Measurements from ENCODE around the gene ODR4.
"Not testable (repeated sequence)": the region's sequence is repeated elsewhere in the genome, so short reads cannot be mapped to it uniquely, and the experiment has no call there.

The ODR4 gene

GRCh38 chr1:186392711-186393110 is 17.1 kb downstream of the ODR4 start:
- H3K9me3 ChIP-seq (ENCODE audit: control extremely low read depth in 1 of 5, control insufficient read depth in 4 of 5, insufficient read depth in 2 of 5, low read depth in 1 of 5, low read length in 4 of 5); H3K27me3 ChIP-seq (replicated peaks in 2 of 5; ENCODE audit: control insufficient read depth in 4 of 5, insufficient read depth in 5 of 5, low read length in 4 of 5); H3K4me1 ChIP-seq (ENCODE audit: control extremely low read depth in 1 of 4, control insufficient read depth in 4 of 4, insufficient read depth in 4 of 4, low read length in 3 of 4); H3K4me3 ChIP-seq (ENCODE audit: control insufficient read depth in 1 of 7, extremely low read depth in 1 of 7, insufficient read depth in 4 of 7, low read depth in 2 of 7, low read length in 6 of 7); POLR2A ChIA-PET; DNase-seq; H3K27ac ChIP-seq (ENCODE audit: insufficient read depth in 1 of 2, low read depth in 1 of 2, low read length in 2 of 2, poor library complexity in 1 of 2, severe bottlenecking in 2 of 2): not testable (repeated sequence)
- WGBS (ENCODE audit: insufficient coverage) = 94% methylated on average over 3 of the region's 6 CpGs
- CTCF ChIA-PET = interaction anchor here (1.1 kb wide), 1 partner anchor 8 kb away, joined by 5 read pairs; no protein-coding TSS in a partner anchor
- H3K36me3 ChIP-seq (ENCODE audit: control insufficient read depth in 4 of 4, insufficient read depth in 4 of 4, low read length in 3 of 4) = peaks cover 16 to 69% (median 40%) of the 10 kb centered on the region in 4 experiments

- H3K4me1 ChIP-seq (ENCODE audit: control extremely low read depth in 1 of 4, control insufficient read depth in 4 of 4, insufficient read depth in 4 of 4, low read length in 3 of 4); H3K27me3 ChIP-seq (replicated peaks in 2 of 5; ENCODE audit: control insufficient read depth in 4 of 5, insufficient read depth in 5 of 5, low read length in 4 of 5); DNase-seq; POLR2A ChIA-PET; H3K4me3 ChIP-seq (ENCODE audit: control insufficient read depth in 1 of 7, extremely low read depth in 1 of 7, insufficient read depth in 4 of 7, low read depth in 2 of 7, low read length in 6 of 7); H3K27ac ChIP-seq (ENCODE audit: insufficient read depth in 1 of 2, low read depth in 1 of 2, low read length in 2 of 2, poor library complexity in 1 of 2, severe bottlenecking in 2 of 2); CTCF ChIA-PET; H3K9me3 ChIP-seq (ENCODE audit: control extremely low read depth in 1 of 5, control insufficient read depth in 4 of 5, insufficient read depth in 2 of 5, low read depth in 1 of 5, low read length in 4 of 5): not testable (repeated sequence)
- peaks cover 9 to 42% (median 25%) of the 10 kb centered on the region in 4 experiments for H3K36me3 ChIP-seq (ENCODE audit: control insufficient read depth in 4 of 4, insufficient read depth in 4 of 4, low read length in 3 of 4)
- WGBS (ENCODE audit: insufficient coverage) = 100% methylated on average over 2 of the region's 2 CpGs
Observed at GRCh38 chr1:186401446-186401845, 25.8 kb downstream of the ODR4 start.

- Histone ChIP-seq H3K27me3 (replicated peaks in 2 of 5; ENCODE audit: control insufficient read depth in 4 of 5, insufficient read depth in 5 of 5, low read length in 4 of 5) (no peaks in the 10 kb centered on the region), H3K4me1 (ENCODE audit: control extremely low read depth in 1 of 4, control insufficient read depth in 4 of 4, insufficient read depth in 4 of 4, low read length in 3 of 4) (no peaks in the 10 kb centered on the region), H3K36me3 (ENCODE audit: control insufficient read depth in 4 of 4, insufficient read depth in 4 of 4, low read length in 3 of 4) (peaks cover 11 to 47% (median 25%) of the 10 kb centered on the region in 4 experiments), H3K4me3 (ENCODE audit: control insufficient read depth in 1 of 7, extremely low read depth in 1 of 7, insufficient read depth in 4 of 7, low read depth in 2 of 7, low read length in 6 of 7) (no peak overlapping the region), H3K9me3 (ENCODE audit: control extremely low read depth in 1 of 5, control insufficient read depth in 4 of 5, insufficient read depth in 2 of 5, low read depth in 1 of 5, low read length in 4 of 5) (no peaks in the 10 kb centered on the region), H3K27ac (ENCODE audit: insufficient read depth in 1 of 2, low read depth in 1 of 2, low read length in 2 of 2, poor library complexity in 1 of 2, severe bottlenecking in 2 of 2) (no peak overlapping the region)
- no peak for DNase-seq
- ChIA-PET POLR2A (interaction anchor here (0.6 kb wide), 1 partner anchor 40 kb away, joined by 3 read pairs; no protein-coding TSS in a partner anchor), CTCF (interaction anchor here (0.8 to 1.6 kb wide), 4 partner anchors 20 to 396 kb away, joined by 3 to 4 read pairs (median 3); no protein-coding TSS in a partner anchor)
Observed at GRCh38 chr1:186403632-186404031, 28.0 kb downstream of the ODR4 start.

GRCh38 chr1:186404454-186405051 is 28.9 kb downstream of the ODR4 start:
- peak; percentile 82 to 94 (median 92) for DNase-seq
- Histone ChIP-seq H3K27me3 (replicated peaks in 2 of 5; ENCODE audit: control insufficient read depth in 4 of 5, insufficient read depth in 5 of 5, low read length in 4 of 5) (no peaks in the 10 kb centered on the region), H3K4me3 (ENCODE audit: control insufficient read depth in 1 of 7, extremely low read depth in 1 of 7, insufficient read depth in 4 of 7, low read depth in 2 of 7, low read length in 6 of 7) (no peak overlapping the region), H3K27ac (ENCODE audit: insufficient read depth in 1 of 2, low read depth in 1 of 2, low read length in 2 of 2, poor library complexity in 1 of 2, severe bottlenecking in 2 of 2) (peak overlapping the region; percentile 27 to 56), H3K4me1 (ENCODE audit: control extremely low read depth in 1 of 4, control insufficient read depth in 4 of 4, insufficient read depth in 4 of 4, low read length in 3 of 4) (no peaks in the 10 kb centered on the region), H3K36me3 (ENCODE audit: control insufficient read depth in 4 of 4, insufficient read depth in 4 of 4, low read length in 3 of 4) (peaks cover 9 to 42% (median 25%) of the 10 kb centered on the region in 4 experiments), H3K9me3 (ENCODE audit: control extremely low read depth in 1 of 5, control insufficient read depth in 4 of 5, insufficient read depth in 2 of 5, low read depth in 1 of 5, low read length in 4 of 5) (no peaks in the 10 kb centered on the region)
- CTCF ChIA-PET = interaction anchor here (0.8 to 1.7 kb wide), 5 partner anchors 15 to 395 kb away, joined by 3 to 4 read pairs (median 3); no protein-coding TSS in a partner anchor
- POLR2A ChIA-PET = interaction anchor here (0.6 kb wide), 1 partner anchor 41 kb away, joined by 3 read pairs; no protein-coding TSS in a partner anchor
- WGBS (ENCODE audit: insufficient coverage) = 0% methylated on average over 3 of the region's 5 CpGs

GRCh38 chr1:186409091-186409490 is 33.5 kb downstream of the ODR4 start:
- no peaks in the 10 kb centered on the region for H3K9me3 ChIP-seq (ENCODE audit: control extremely low read depth in 1 of 5, control insufficient read depth in 4 of 5, insufficient read depth in 2 of 5, low read depth in 1 of 5, low read length in 4 of 5)
- H3K4me3 ChIP-seq (ENCODE audit: control insufficient read depth in 1 of 7, extremely low read depth in 1 of 7, insufficient read depth in 4 of 7, low read depth in 2 of 7, low read length in 6 of 7) = no peak overlapping the region
- WGBS (ENCODE audit: insufficient coverage) = no CpG with 5 or more reads among the region's 3 CpGs
- CTCF ChIA-PET = interaction anchor here (1.0 kb wide), 1 partner anchor 33 kb away, joined by 3 read pairs; no protein-coding TSS in a partner anchor
- POLR2A ChIA-PET = no interaction called here
- no peaks in the 10 kb centered on the region for H3K27me3 ChIP-seq (replicated peaks in 2 of 5; ENCODE audit: control insufficient read depth in 4 of 5, insufficient read depth in 5 of 5, low read length in 4 of 5)
- no peaks in the 10 kb centered on the region for H3K4me1 ChIP-seq (ENCODE audit: control extremely low read depth in 1 of 4, control insufficient read depth in 4 of 4, insufficient read depth in 4 of 4, low read length in 3 of 4)
- no peak overlapping the region for H3K27ac ChIP-seq (ENCODE audit: insufficient read depth in 1 of 2, low read depth in 1 of 2, low read length in 2 of 2, poor library complexity in 1 of 2, severe bottlenecking in 2 of 2)
- peak; percentile 6 to 67 (median 66) for DNase-seq
- peaks cover 9 to 39% (median 27%) of the 10 kb centered on the region in 4 experiments for H3K36me3 ChIP-seq (ENCODE audit: control insufficient read depth in 4 of 4, insufficient read depth in 4 of 4, low read length in 3 of 4)

GRCh38 chr1:186413319-186413718 is 37.7 kb downstream of the ODR4 start:
- CTCF ChIA-PET = interaction anchor here (0.8 kb wide), 1 partner anchor 199 kb away, joined by 3 read pairs; no protein-coding TSS in a partner anchor
- Histone ChIP-seq H3K9me3 (ENCODE audit: control extremely low read depth in 1 of 5, control insufficient read depth in 4 of 5, insufficient read depth in 2 of 5, low read depth in 1 of 5, low read length in 4 of 5) (no peaks in the 10 kb centered on the region), H3K4me1 (ENCODE audit: control extremely low read depth in 1 of 4, control insufficient read depth in 4 of 4, insufficient read depth in 4 of 4, low read length in 3 of 4) (no peaks in the 10 kb centered on the region), H3K4me3 (ENCODE audit: control insufficient read depth in 1 of 7, extremely low read depth in 1 of 7, insufficient read depth in 4 of 7, low read depth in 2 of 7, low read length in 6 of 7) (no peak overlapping the region), H3K27ac (ENCODE audit: insufficient read depth in 1 of 2, low read depth in 1 of 2, low read length in 2 of 2, poor library complexity in 1 of 2, severe bottlenecking in 2 of 2) (no peak overlapping the region), H3K36me3 (ENCODE audit: control insufficient read depth in 4 of 4, insufficient read depth in 4 of 4, low read length in 3 of 4) (peaks cover 8 to 23% (median 13%) of the 10 kb centered on the region in 4 experiments), H3K27me3 (replicated peaks in 2 of 5; ENCODE audit: control insufficient read depth in 4 of 5, insufficient read depth in 5 of 5, low read length in 4 of 5) (no peaks in the 10 kb centered on the region)
- POLR2A ChIA-PET = no interaction called here
- no peak for DNase-seq
- WGBS (ENCODE audit: insufficient coverage) = no CpG with 5 or more reads among the region's 1 CpG

GRCh38 chr1:186418503-186418902 is 42.9 kb downstream of the ODR4 start:
- Histone ChIP-seq H3K9me3 (ENCODE audit: control extremely low read depth in 1 of 5, control insufficient read depth in 4 of 5, insufficient read depth in 2 of 5, low read depth in 1 of 5, low read length in 4 of 5) (no peaks in the 10 kb centered on the region), H3K4me3 (ENCODE audit: control insufficient read depth in 1 of 7, extremely low read depth in 1 of 7, insufficient read depth in 4 of 7, low read depth in 2 of 7, low read length in 6 of 7) (no peak overlapping the region), H3K4me1 (ENCODE audit: control extremely low read depth in 1 of 4, control insufficient read depth in 4 of 4, insufficient read depth in 4 of 4, low read length in 3 of 4) (no peaks in the 10 kb centered on the region), H3K27ac (ENCODE audit: insufficient read depth in 1 of 2, low read depth in 1 of 2, low read length in 2 of 2, poor library complexity in 1 of 2, severe bottlenecking in 2 of 2) (no peak overlapping the region), H3K27me3 (replicated peaks in 2 of 5; ENCODE audit: control insufficient read depth in 4 of 5, insufficient read depth in 5 of 5, low read length in 4 of 5) (no peaks in the 10 kb centered on the region), H3K36me3 (ENCODE audit: control insufficient read depth in 4 of 4, insufficient read depth in 4 of 4, low read length in 3 of 4) (peaks cover 8 to 16% (median 10%) of the 10 kb centered on the region in 4 experiments)
- WGBS (ENCODE audit: insufficient coverage) = no CpG with 5 or more reads among the region's 4 CpGs
- CTCF ChIA-PET = interaction anchor here (0.9 to 1.0 kb wide), 3 partner anchors 10 to 568 kb away, joined by 3 read pairs; no protein-coding TSS in a partner anchor
- POLR2A ChIA-PET = no interaction called here
- no peak for DNase-seq

Measured in common myeloid progenitor, CD34-positive (primary cell).